Mesodermal cell (in vitro differentiated cells): ENCODE measurements around the gene MED13L.
A peak's percentile ranks its signal among the peaks of the same experiment; 100 is the strongest.

ENCODE experiments used
- H3K27ac ChIP-seq: 2 replicates; pipeline ENCODE4 v1.7.0; 2013; ENCODE audit warnings: mild to moderate bottlenecking, low read depth, low read length, moderate library complexity; ENCODE audit not compliant: severe bottlenecking
- H3K36me3 ChIP-seq: 2 replicates; pipeline ENCODE4 v1.7.1; 2013; ENCODE audit warnings: mild to moderate bottlenecking, low read length, moderate library complexity; ENCODE audit not compliant: control insufficient read depth, insufficient read depth
- H3K4me1 ChIP-seq: one replicate; pipeline ENCODE4 v1.7.1; 2013; ENCODE audit warnings: mild to moderate bottlenecking, low read length; ENCODE audit not compliant: insufficient read depth, control insufficient read depth, poor library complexity, severe bottlenecking
- H3K4me3 ChIP-seq: 2 replicates; pipeline ENCODE4 v1.7.0; 2013; ENCODE audit warnings: low read length, control low read depth, mild to moderate bottlenecking; ENCODE audit not compliant: insufficient read depth, poor library complexity, severe bottlenecking; ENCODE audit errors: extremely low read depth
- H3K9me3 ChIP-seq: 2 replicates; pipeline ENCODE4 v1.7.1; 2013; ENCODE audit warnings: mild to moderate bottlenecking, low read length, moderate library complexity; ENCODE audit not compliant: control insufficient read depth
- WGBS, 2 experiments: methylation state at CpG; one replicate each; pipeline ENCODE4 v1.1.5; 2013; ENCODE audit warnings: missing lambda C conversion rate in 2 of 2; ENCODE audit not compliant: insufficient coverage in 2 of 2; 5-methylcytosine and 5-hydroxymethylcytosine counted together

The MED13L gene

GRCh38 chr12:116113398-116114130 is 163.9 kb downstream of the MED13L start:
- Histone ChIP-seq H3K36me3 (no peaks in the 10 kb centered on the region), H3K4me3 (no peak overlapping the region), H3K27ac (no peak overlapping the region), H3K9me3 (no peaks in the 10 kb centered on the region), H3K4me1 (no peaks in the 10 kb centered on the region)
- WGBS, 2 experiments = 93 to 97% methylated on average over 3 to 4 of the region's 8 CpGs

GRCh38 chr12:116106870-116107269 is 170.6 kb downstream of the MED13L start:
- Histone ChIP-seq H3K36me3 (peaks cover 6% of the 10 kb centered on the region), H3K4me3 (no peak overlapping the region), H3K9me3 (no peaks in the 10 kb centered on the region), H3K27ac (peak overlapping the region; percentile 3), H3K4me1 (no peaks in the 10 kb centered on the region)
- WGBS, 2 experiments = 90% methylated on average over 2 of the region's 2 CpGs; no CpG with 5 or more reads in 1 of the 2 experiments

GRCh38 chr12:116104167-116104767 is 173.2 kb downstream of the MED13L start:
- peaks cover 12% of the 10 kb centered on the region for H3K36me3 ChIP-seq
- H3K27ac ChIP-seq = no peak overlapping the region
- H3K4me3 ChIP-seq = no peak overlapping the region
- 100% methylated on average over 1 of the region's 2 CpGs; no CpG with 5 or more reads in 1 of the 2 experiments for WGBS, 2 experiments
- no peaks in the 10 kb centered on the region for H3K9me3 ChIP-seq
- H3K4me1 ChIP-seq = no peaks in the 10 kb centered on the region

- WGBS, 2 experiments = 100% methylated on average over 1 of the region's 2 CpGs
- Histone ChIP-seq H3K4me1 (no peaks in the 10 kb centered on the region), H3K4me3 (no peak overlapping the region), H3K9me3 (no peaks in the 10 kb centered on the region), H3K27ac (no peak overlapping the region), H3K36me3 (peaks cover 18% of the 10 kb centered on the region)
Observed at GRCh38 chr12:116101991-116102390, 175.5 kb downstream of the MED13L start.

GRCh38 chr12:116099652-116100432 is 177.7 kb downstream of the MED13L start:
- Histone ChIP-seq H3K4me3 (no peak overlapping the region), H3K9me3 (no peaks in the 10 kb centered on the region), H3K36me3 (peaks cover 17% of the 10 kb centered on the region), H3K27ac (no peak overlapping the region), H3K4me1 (no peaks in the 10 kb centered on the region)
- WGBS, 2 experiments = 80 to 89% methylated on average over 3 to 6 of the region's 6 CpGs

- no peak overlapping the region for H3K27ac ChIP-seq
- no peaks in the 10 kb centered on the region for H3K9me3 ChIP-seq
- 80 to 90% methylated on average over 1 of the region's 5 CpGs for WGBS, 2 experiments
- no peaks in the 10 kb centered on the region for H3K4me1 ChIP-seq
- peaks cover 17% of the 10 kb centered on the region for H3K36me3 ChIP-seq
- H3K4me3 ChIP-seq = no peak overlapping the region
Observed at GRCh38 chr12:116096874-116097273, 180.6 kb downstream of the MED13L start.

GRCh38 chr12:116094475-116094874 is 183.0 kb downstream of the MED13L start:
- Histone ChIP-seq H3K9me3 (no peaks in the 10 kb centered on the region), H3K27ac (no peak overlapping the region), H3K36me3 (peaks cover 12% of the 10 kb centered on the region), H3K4me3 (no peak overlapping the region), H3K4me1 (no peaks in the 10 kb centered on the region)

GRCh38 chr12:116093915-116094314 is 183.6 kb downstream of the MED13L start:
- no peak overlapping the region for H3K27ac ChIP-seq
- H3K4me3 ChIP-seq = no peak overlapping the region
- WGBS, 2 experiments = no CpG with 5 or more reads among the region's 1 CpG
- H3K4me1 ChIP-seq = no peaks in the 10 kb centered on the region
- H3K9me3 ChIP-seq = no peaks in the 10 kb centered on the region
- peaks cover 9% of the 10 kb centered on the region for H3K36me3 ChIP-seq

- Histone ChIP-seq H3K27ac (no peak overlapping the region), H3K36me3 (peaks cover 5% of the 10 kb centered on the region), H3K4me1 (no peaks in the 10 kb centered on the region), H3K9me3 (no peaks in the 10 kb centered on the region), H3K4me3 (no peak overlapping the region)
- no CpG with 5 or more reads among the region's 1 CpG for WGBS, 2 experiments
Observed at GRCh38 chr12:116092776-116093175, 184.7 kb downstream of the MED13L start.

- no peak overlapping the region for H3K4me3 ChIP-seq
- H3K4me1 ChIP-seq = no peaks in the 10 kb centered on the region
- WGBS, 2 experiments = 100% methylated on average over 1 to 2 of the region's 3 CpGs
- H3K36me3 ChIP-seq = peaks cover 5% of the 10 kb centered on the region
- no peaks in the 10 kb centered on the region for H3K9me3 ChIP-seq
- H3K27ac ChIP-seq = no peak overlapping the region
Observed at GRCh38 chr12:116092162-116092561, 185.3 kb downstream of the MED13L start.

GRCh38 chr12:116091579-116091978 is 185.9 kb downstream of the MED13L start:
- H3K36me3 ChIP-seq = peaks cover 5% of the 10 kb centered on the region
- no peak overlapping the region for H3K27ac ChIP-seq
- H3K9me3 ChIP-seq = no peaks in the 10 kb centered on the region
- H3K4me1 ChIP-seq = no peaks in the 10 kb centered on the region
- H3K4me3 ChIP-seq = no peak overlapping the region
